HL-60 (cell line): ENCODE data around the gene TTLL7.

Experiments
- DNase-seq, 2 experiments: peaks; one replicate each; pipeline ENCODE4 v3.0.0-alpha.2; 2010 to 2020; ENCODE audit warnings: low read depth in 1 of 2, low spot score in 1 of 2
- H3K27ac ChIP-seq: fragments of 250-450 bp; sonication (Bioruptor Pico); replicated peaks from 2 replicates; pipeline ENCODE4 v1.5.1; 2020; ENCODE audit warnings: mild to moderate bottlenecking, moderate library complexity
- H3K27me3 ChIP-seq: fragments of 250-450 bp; sonication (Bioruptor Pico); 2 replicates; pipeline ENCODE4 v1.5.1; 2021; ENCODE audit warnings: mild to moderate bottlenecking, moderate library complexity; ENCODE audit not compliant: insufficient read depth, poor library complexity, severe bottlenecking
- H3K4me3 ChIP-seq: replicated peaks from 2 replicates; pipeline ENCODE4 v1.5.1; 2011; ENCODE audit warnings: mild to moderate bottlenecking, control low read depth, low read length; ENCODE audit not compliant: insufficient read depth
- GABPA ChIP-seq: IDR thresholded peaks from 2 replicates; pipeline ENCODE4 v1.6.1; 2012; ENCODE audit warnings: low read depth
- POLR2AphosphoS5 ChIP-seq: IDR thresholded peaks from 2 replicates; pipeline ENCODE4 v1.6.1; 2012; ENCODE audit warnings: low read depth
- REST ChIP-seq: IDR thresholded peaks from 2 replicates; pipeline ENCODE4 v1.6.1; 2012; ENCODE audit warnings: low read depth; ENCODE audit not compliant: insufficient replicate concordance
- SPI1 ChIP-seq: IDR thresholded peaks from 2 replicates; pipeline ENCODE4 v1.6.1; 2012; ENCODE audit warnings: low read depth, mild to moderate bottlenecking, borderline replicate concordance
- TF ChIP-seq, protein P1 (sequence below): IDR thresholded peaks from one replicate; pipeline ENCODE4 v1.5.1; 2011; ENCODE audit warnings: low read length, control low read depth, inconsistent platforms; ENCODE audit not compliant: insufficient read depth

Gene TTLL7

GRCh38 chr1:83818916-83819315, 180.0 kb downstream of the TTLL7 start:
- peak in 1 of 2 experiments; percentile 41 for DNase-seq
- H3K27me3 ChIP-seq: no peaks in the 10 kb centered on the region

DNA sequence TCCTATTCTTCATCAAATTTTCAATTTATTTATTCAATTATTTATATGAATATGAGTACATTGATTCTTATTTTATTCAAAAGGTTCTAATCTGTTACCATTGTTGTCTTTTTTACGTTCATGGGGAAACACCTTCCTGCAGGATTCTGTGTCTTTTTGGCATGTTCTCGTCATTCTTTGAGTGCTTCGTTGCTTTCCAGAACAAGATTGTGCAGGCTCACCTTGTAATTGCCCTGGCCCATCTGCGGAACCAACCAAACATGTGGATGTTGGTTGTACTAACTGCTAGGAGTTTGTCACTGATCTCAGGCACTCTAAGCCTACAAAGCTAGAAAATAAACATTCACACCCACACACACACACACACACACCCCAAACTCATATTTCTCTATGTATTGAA, 182.1 kb downstream of the TTLL7 start:
- TF ChIP-seq POLR2AphosphoS5 (no peak), SPI1 (no peak), REST (no peak), GABPA (no peak)
- TF ChIP-seq, protein P1, sequence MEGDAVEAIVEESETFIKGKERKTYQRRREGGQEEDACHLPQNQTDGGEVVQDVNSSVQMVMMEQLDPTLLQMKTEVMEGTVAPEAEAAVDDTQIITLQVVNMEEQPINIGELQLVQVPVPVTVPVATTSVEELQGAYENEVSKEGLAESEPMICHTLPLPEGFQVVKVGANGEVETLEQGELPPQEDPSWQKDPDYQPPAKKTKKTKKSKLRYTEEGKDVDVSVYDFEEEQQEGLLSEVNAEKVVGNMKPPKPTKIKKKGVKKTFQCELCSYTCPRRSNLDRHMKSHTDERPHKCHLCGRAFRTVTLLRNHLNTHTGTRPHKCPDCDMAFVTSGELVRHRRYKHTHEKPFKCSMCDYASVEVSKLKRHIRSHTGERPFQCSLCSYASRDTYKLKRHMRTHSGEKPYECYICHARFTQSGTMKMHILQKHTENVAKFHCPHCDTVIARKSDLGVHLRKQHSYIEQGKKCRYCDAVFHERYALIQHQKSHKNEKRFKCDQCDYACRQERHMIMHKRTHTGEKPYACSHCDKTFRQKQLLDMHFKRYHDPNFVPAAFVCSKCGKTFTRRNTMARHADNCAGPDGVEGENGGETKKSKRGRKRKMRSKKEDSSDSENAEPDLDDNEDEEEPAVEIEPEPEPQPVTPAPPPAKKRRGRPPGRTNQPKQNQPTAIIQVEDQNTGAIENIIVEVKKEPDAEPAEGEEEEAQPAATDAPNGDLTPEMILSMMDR: no peak
- DNase-seq: no peak

More at GRCh38 chr1:83818916-83819315, 180.0 kb downstream of the TTLL7 start:
- Histone ChIP-seq H3K27ac (peak overlapping the region; percentile 43; the same call in 1 of the 2 replicates), H3K4me3 (no peak overlapping the region)
- TF ChIP-seq GABPA (no peak), POLR2AphosphoS5 (no peak), SPI1 (no peak)

GRCh38 chr1:83815330-83815729, 183.6 kb downstream of the TTLL7 start:
- Histone ChIP-seq H3K27ac (no peak overlapping the region), H3K4me3 (no peak overlapping the region), H3K27me3 (no peaks in the 10 kb centered on the region)
- DNase-seq: no peak
- TF ChIP-seq SPI1 (no peak), POLR2AphosphoS5 (no peak), GABPA (no peak), REST (no peak)
- TF ChIP-seq, protein P1: no peak

More for the DNA sequence above, 182.1 kb downstream of the TTLL7 start:
- no peaks in the 10 kb centered on the region for H3K27me3 ChIP-seq
- no peak overlapping the region for H3K27ac ChIP-seq
- H3K4me3 ChIP-seq: no peak overlapping the region
